Fibroblast of pulmonary artery (primary cell): Measurements from ENCODE around the gene EHD1.

Source experiments
- DNase-seq: peaks from one replicate; pipeline ENCODE4 v3.0.0-alpha.2; 2010; ENCODE audit warnings: low read depth
- H3K4me3 ChIP-seq: replicated peaks from 2 replicates; pipeline ENCODE4 v1.5.1; 2011; ENCODE audit warnings: low read depth, mild to moderate bottlenecking, control low read depth, low read length, moderate library complexity
- CTCF ChIP-seq: IDR thresholded peaks from 2 replicates; pipeline ENCODE4 v1.5.1; 2011; ENCODE audit warnings: mild to moderate bottlenecking, control low read depth, low read length, inconsistent platforms; ENCODE audit errors: missing control alignments

Gene EHD1

GRCh38 chr11:64852804-64853509 lies 25.5 kb downstream of the EHD1 start:
- H3K4me3 ChIP-seq, result no peak overlapping the region
- DNase-seq, result no peak
- TF ChIP-seq CTCF, result no peak

- no peak overlapping the region for H3K4me3 ChIP-seq
- TF ChIP-seq CTCF, result no peak
- no peak for DNase-seq
Observed at GRCh38 chr11:64851831-64852351, 26.5 kb downstream of the EHD1 start.

- H3K4me3 ChIP-seq, result no peak overlapping the region
- DNase-seq, result no peak
- no peak for TF ChIP-seq CTCF
Observed at GRCh38 chr11:64850979-64851567, 27.3 kb downstream of the EHD1 start.

- DNase-seq, result peak; percentile 51
- no peak overlapping the region for H3K4me3 ChIP-seq
- peak; percentile 28 for TF ChIP-seq CTCF
Observed at GRCh38 chr11:64849598-64850356, 28.6 kb downstream of the EHD1 start.

- DNase-seq, result no peak
- H3K4me3 ChIP-seq, result no peak overlapping the region
- no peak for TF ChIP-seq CTCF
Observed at GRCh38 chr11:64848826-64849597, 29.4 kb downstream of the EHD1 start.

- TF ChIP-seq CTCF, result no peak
- no peak for DNase-seq
- H3K4me3 ChIP-seq, result no peak overlapping the region
Observed at GRCh38 chr11:64848214-64848825, 30.1 kb downstream of the EHD1 start.
